Small intestine (tissue), 7 donors: ENCODE results near the gene LONRF3. TPM values are rescaled to one million over a fixed set of nuclear protein-coding genes. Genes with fewer than 3 reads are reported as not detected.

Source experiments
- DNase-seq, 2 donors: peaks; one replicate each; pipeline versions ENCODE4 v3.0.0 to v3.0.0-alpha.2; 2013
- FAIRE-seq: peaks from 2 replicates; lab custom pipeline; 2012; peaks lifted over from hg19 to GRCh38; lab: Jason Lieb, UNC
- H3K27ac ChIP-seq, 3 donors: one replicate each; pipeline ENCODE4 v1.5.1; 2013; ENCODE audit warnings: low read length in 2 of 3, mild to moderate bottlenecking in 2 of 3, control low read depth in 1 of 3, inconsistent platforms in 1 of 3, low read depth in 1 of 3, moderate library complexity in 1 of 3
- H3K27me3 ChIP-seq, 3 donors: one replicate each; pipeline ENCODE4 v1.6.1; 2013; ENCODE audit warnings: low read length in 3 of 3, inconsistent platforms in 1 of 3; ENCODE audit not compliant: control insufficient read depth in 3 of 3, insufficient read depth in 3 of 3
- H3K36me3 ChIP-seq, 3 donors: one replicate each; pipeline ENCODE4 v1.6.1; 2013; ENCODE audit warnings: low read length in 3 of 3, inconsistent platforms in 1 of 3, low read depth in 1 of 3, mild to moderate bottlenecking in 1 of 3, moderate library complexity in 1 of 3; ENCODE audit not compliant: control insufficient read depth in 3 of 3, insufficient read depth in 2 of 3
- H3K4me1 ChIP-seq, 3 donors: one replicate each; pipeline ENCODE4 v1.6.1; 2013; ENCODE audit warnings: low read length in 2 of 3, inconsistent platforms in 1 of 3, low read depth in 1 of 3, mild to moderate bottlenecking in 1 of 3, moderate library complexity in 1 of 3; ENCODE audit not compliant: control insufficient read depth in 3 of 3, insufficient read depth in 2 of 3
- H3K4me3 ChIP-seq, 3 donors: one replicate each; pipeline ENCODE4 v1.5.1; 2013; ENCODE audit warnings: low read length in 3 of 3, control low read depth in 1 of 3, inconsistent platforms in 1 of 3, low read depth in 1 of 3, mild to moderate bottlenecking in 1 of 3, moderate library complexity in 1 of 3
- H3K9me3 ChIP-seq, 2 donors: one replicate each; pipeline ENCODE4 v1.6.1; 2013; ENCODE audit warnings: low read depth in 1 of 2, low read length in 1 of 2; ENCODE audit not compliant: control insufficient read depth in 2 of 2, insufficient read depth in 1 of 2
- WGBS, 3 donors: extraction: QIAGEN DNeasy Blood & Tissue Kit; methylation state at CpG; one replicate each; pipeline ENCODE4 v1.1.7; 2013; 5-methylcytosine and 5-hydroxymethylcytosine counted together
- polyA plus RNA-seq, 4 donors: library from polyadenylated mRNA; stranded (reverse) in 3 of 4; unstranded in 1 of 4; fragments of 200-250 nt in 3 of 4; fragments of 120-200 nt in 1 of 4; gene quantifications; one replicate each; pipeline versions ENCODE4 v1.2.1 to v1.2.3, GENCODE V29; 2013
- donor health status: healthy with polysubstance abuse.
- donor health status: control.
- donor health status: control.
- donor health status: Bipolar disorder and iron deficiency.
- donor health status: healthy.

Gene LONRF3
- polyA plus RNA-seq, 4 donors: 2.0 to 3.4 (median 2.3) TPM

DNA sequence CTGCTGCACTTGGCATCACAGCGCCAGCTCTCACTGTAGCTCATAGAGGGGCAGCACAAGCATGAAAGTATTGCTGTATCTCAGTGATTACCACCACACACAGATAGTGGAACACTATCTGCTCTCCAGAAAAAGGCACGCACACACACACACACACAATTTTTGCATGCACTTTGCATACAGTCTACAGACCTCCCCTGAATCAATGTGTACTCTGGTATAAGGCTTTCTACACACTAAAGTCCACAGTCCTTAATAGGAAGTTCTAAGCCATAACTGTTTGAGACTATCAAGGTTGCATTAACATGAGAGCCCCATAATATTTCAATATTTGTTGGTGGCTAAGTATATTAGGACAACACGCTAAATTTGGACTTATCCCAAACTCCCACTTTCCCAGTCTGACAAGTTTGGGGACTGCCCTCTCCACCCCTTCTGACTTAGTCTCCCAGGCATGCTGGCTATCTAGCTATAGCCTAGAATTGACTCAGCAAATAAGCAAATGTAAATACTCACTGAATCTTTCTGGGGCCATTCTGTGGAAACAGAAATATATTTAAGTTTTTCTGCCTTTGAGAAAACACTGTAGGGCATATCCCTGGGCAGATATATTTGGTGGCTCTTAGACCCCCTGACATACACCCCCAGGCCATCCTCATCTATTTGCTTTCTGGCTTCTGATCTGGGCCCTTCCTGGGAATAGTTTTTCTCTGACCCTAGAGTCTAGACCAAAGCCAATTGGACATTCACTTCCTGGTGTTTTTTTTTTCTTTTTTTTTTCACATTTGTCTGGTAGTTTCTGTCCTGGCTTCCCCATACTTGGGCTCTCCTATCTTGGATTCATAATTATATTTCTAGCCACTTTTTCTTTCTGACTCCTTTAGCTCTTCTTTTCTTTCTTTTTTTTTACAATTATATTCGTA, 62.0 kb downstream of the LONRF3 start:
- Histone ChIP-seq H3K4me3 (no peak overlapping the region), H3K36me3 (no peaks in the 10 kb centered on the region), H3K9me3 (peaks cover 0 to 10% of the 10 kb centered on the region in 2 donors), H3K27me3 (no peaks in the 10 kb centered on the region), H3K27ac (no peak overlapping the region), H3K4me1 (peaks cover 0 to 4% (median 0%) of the 10 kb centered on the region in 3 donors)
- no peak for FAIRE-seq
- 81 to 85% (median 81%) methylated on average over 4 of the region's 4 CpGs for WGBS, 3 donors
- DNase-seq: no peak

DNA sequence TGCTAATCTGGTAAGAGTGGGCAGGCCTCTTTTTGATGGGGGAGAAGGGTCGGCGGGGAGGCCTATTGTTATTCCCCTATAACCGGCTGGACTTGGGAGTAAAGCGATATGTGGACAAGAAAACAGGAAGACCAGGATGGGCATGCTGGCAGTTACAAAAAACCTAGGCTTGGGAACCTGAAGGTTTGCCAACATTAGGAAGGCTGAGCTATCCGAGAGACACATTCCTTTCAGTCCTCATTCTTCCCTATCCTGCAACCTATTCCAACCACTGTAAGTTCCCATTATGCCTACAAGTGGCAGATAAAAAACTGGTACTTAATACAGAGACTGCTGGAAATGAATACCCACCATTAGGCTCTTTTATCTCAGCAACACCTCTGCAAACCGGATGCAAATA, 66.0 kb downstream of the LONRF3 start:
- Histone ChIP-seq H3K36me3 (no peaks in the 10 kb centered on the region), H3K27me3 (no peaks in the 10 kb centered on the region), H3K4me1 (peaks cover 0 to 4% (median 0%) of the 10 kb centered on the region in 3 donors), H3K4me3 (no peak overlapping the region), H3K27ac (no peak overlapping the region), H3K9me3 (no peaks in the 10 kb centered on the region)
- 77 to 87% (median 79%) methylated on average over 6 of the region's 6 CpGs for WGBS, 3 donors
- FAIRE-seq (no peak), DNase-seq (no peak)

DNA sequence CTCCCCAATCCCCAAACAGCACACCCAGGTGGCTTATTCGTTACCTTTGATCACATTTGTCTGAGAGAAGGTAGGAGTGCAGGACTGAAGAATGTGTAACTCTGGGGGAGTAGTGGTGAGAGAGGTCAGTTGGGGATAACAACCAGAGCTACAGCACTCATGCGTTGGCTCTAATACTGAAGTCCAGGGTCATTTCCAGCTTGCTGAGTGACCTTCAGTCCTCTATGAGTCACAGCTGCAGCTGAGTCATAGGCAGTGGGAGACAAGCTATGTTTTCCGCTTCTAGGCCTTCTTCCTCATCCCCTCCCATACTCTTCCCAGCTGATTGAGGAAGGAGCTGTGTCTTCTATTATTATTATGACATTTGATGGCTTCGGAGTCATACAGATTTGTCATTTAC, 66.8 kb downstream of the LONRF3 start:
- Histone ChIP-seq H3K36me3 (no peaks in the 10 kb centered on the region), H3K9me3 (no peaks in the 10 kb centered on the region), H3K4me1 (peaks cover 0 to 4% (median 0%) of the 10 kb centered on the region in 3 donors), H3K27me3 (no peaks in the 10 kb centered on the region), H3K4me3 (no peak overlapping the region), H3K27ac (peak overlapping the region in 2 of 3 donors; percentile 22 to 73)
- DNase-seq (peak; percentile 59 to 87), FAIRE-seq (no peak)
- WGBS, 3 donors: 8 to 30% (median 24%) methylated on average over 4 of the region's 4 CpGs

DNA sequence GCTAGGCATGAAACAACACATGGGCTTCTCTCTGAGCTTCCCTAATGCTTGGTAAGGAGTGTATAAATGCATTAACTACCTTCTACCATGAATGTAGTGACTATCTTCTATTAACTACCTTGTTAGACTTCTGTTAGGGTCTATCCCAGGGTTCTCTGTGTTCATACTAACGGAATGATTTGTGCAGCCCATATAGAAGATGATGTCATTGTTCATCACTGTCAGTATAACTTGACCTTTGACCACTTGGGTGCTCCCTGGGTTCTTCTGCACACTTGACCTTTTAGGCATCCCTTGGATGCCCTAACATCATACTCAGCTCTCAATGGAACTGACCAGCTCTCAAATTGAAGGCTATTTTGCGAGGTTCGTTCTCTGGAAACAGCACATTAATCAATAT, 67.6 kb downstream of the LONRF3 start:
- DNase-seq (no peak), FAIRE-seq (no peak)
- H3K27me3 ChIP-seq: no peaks in the 10 kb centered on the region
- 72 to 92% (median 83%) methylated on average over 3 of the region's 3 CpGs for WGBS, 3 donors
- peaks cover 0 to 4% (median 0%) of the 10 kb centered on the region in 3 donors for H3K4me1 ChIP-seq
- no peak overlapping the region for H3K4me3 ChIP-seq
- H3K36me3 ChIP-seq: no peaks in the 10 kb centered on the region
- H3K27ac ChIP-seq: peak overlapping the region in 1 of 3 donors; percentile 38
- H3K9me3 ChIP-seq: no peaks in the 10 kb centered on the region

DNA sequence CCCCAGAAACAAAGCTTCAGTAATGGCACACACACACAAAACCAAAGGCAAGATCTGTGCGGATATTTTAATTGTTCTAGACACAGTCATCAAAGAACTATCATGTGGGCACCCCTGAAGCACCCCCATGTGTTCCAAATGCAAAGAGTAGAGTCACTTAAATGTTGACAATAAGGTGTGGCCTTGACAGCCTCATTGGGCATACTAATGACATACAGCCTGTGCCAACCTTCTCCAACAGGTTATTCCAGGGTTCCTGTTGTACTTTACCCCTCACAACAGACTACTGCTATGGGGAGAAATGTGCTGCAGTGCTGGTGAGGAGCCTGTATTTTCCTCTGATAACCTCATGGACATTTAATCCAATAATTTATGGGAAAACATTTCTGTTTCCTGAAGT, 68.6 kb downstream of the LONRF3 start:
- Histone ChIP-seq H3K27me3 (no peaks in the 10 kb centered on the region), H3K36me3 (no peaks in the 10 kb centered on the region), H3K27ac (no peak overlapping the region), H3K4me3 (no peak overlapping the region), H3K9me3 (no peaks in the 10 kb centered on the region), H3K4me1 (peaks cover 0 to 4% (median 0%) of the 10 kb centered on the region in 3 donors)
- WGBS, 3 donors: 62 to 91% (median 65%) methylated on average over 1 of the region's 1 CpG
- FAIRE-seq (no peak), DNase-seq (peak; percentile 4 to 75)

DNA sequence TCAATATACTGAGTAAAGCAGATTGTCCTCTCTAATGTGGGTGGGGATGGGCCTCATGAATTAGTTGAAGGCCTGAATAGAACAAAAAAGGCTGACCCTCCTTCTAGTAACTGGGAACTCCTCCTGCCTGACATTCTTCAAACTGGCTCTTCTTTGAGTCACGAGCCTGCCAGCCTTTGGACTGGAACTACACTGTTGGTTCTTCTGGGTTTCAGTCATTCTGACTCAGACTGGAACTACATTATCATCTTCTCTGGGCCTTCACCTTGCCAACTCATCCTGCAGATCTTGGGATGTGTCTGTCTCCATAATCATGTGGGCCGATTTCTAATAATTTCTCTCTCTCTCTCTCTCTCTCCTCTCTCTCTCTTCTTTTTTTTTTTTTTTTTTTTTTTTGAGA, 71.5 kb downstream of the LONRF3 start:
- whole genome bisulfite sequencing, 3 donors: 77 to 91% (median 85%) methylated on average over 2 of the region's 2 CpGs
- FAIRE-seq: no peak
- no peak for DNase-seq
- Histone ChIP-seq H3K4me1 (peaks cover 0 to 3% (median 0%) of the 10 kb centered on the region in 3 donors), H3K4me3 (no peak overlapping the region), H3K27ac (no peak overlapping the region), H3K36me3 (no peaks in the 10 kb centered on the region), H3K27me3 (no peaks in the 10 kb centered on the region), H3K9me3 (no peaks in the 10 kb centered on the region)

DNA sequence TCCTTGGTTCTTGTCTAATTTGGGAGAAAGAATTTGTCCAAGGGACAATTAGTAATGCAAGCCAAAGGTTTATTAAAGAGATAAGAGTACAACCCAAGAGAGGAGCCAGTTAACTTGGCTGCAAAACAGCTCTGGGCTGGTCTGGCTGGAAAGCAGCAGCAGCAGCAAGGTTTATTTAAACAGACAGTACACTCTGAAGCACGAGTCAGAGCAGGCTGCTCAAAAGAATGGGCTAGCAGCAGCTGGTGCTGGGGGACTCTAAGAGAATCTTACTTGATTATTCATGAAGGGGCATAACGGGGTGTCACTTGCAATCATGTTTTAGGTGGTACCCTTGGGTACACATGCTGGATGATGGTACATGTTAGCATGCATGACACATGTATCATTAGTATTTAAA, 81.3 kb downstream of the LONRF3 start:
- no peak for FAIRE-seq
- no peak overlapping the region for H3K27ac ChIP-seq
- H3K9me3 ChIP-seq: no peaks in the 10 kb centered on the region
- no peak for DNase-seq
- no peaks in the 10 kb centered on the region for H3K4me1 ChIP-seq
- H3K4me3 ChIP-seq: no peak overlapping the region
- H3K27me3 ChIP-seq: no peaks in the 10 kb centered on the region
- WGBS, 3 donors: 41 to 47% (median 44%) methylated on average over 2 of the region's 2 CpGs
- H3K36me3 ChIP-seq: no peaks in the 10 kb centered on the region

DNA sequence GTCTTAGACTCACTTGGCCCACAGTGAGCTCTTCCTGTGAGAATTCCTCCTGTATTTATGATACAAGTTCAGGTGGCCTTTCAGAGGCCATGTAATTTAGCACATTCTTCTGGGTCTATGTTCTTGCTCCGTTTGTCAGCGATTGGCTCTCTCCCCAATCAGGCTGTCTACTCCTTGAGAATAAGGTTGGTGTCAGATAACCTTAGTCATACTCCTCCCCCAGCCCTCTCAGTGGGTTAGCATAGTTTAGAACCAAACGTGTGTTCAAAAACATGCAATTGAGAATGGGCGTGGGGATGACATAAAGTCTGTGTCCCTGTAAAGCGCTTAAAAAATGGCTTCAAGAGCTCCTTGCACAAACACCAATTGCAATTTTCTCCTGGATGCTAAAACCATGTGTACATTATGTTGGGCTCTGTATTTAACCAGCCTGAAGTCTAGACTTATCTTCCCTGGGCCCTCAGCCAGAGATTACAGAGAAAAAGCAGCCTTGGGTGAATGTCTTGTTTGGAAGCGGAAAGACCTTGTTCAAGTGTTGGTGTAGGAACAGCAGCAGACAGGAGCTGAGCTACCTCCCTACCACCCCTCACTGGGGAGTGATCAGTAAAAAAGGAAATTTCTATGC, 88.4 kb downstream of the LONRF3 start:
- no peak for FAIRE-seq

More for the DNA sequence above, 88.4 kb downstream of the LONRF3 start:
- no peaks in the 10 kb centered on the region for H3K36me3 ChIP-seq
- no peaks in the 10 kb centered on the region for H3K27me3 ChIP-seq
- no peak overlapping the region for H3K4me3 ChIP-seq
- no peak for DNase-seq
- H3K9me3 ChIP-seq: no peaks in the 10 kb centered on the region
- no peaks in the 10 kb centered on the region for H3K4me1 ChIP-seq
- 64 to 70% (median 68%) methylated on average over 6 of the region's 6 CpGs for WGBS, 3 donors
- no peak overlapping the region for H3K27ac ChIP-seq
